ENCODE measurements around the gene KRT81.
"Not testable (repeated sequence)": the region's sequence is repeated elsewhere in the genome, so short reads cannot be mapped to it uniquely, and the experiment has no call there.

KRT81 gene

DNA sequence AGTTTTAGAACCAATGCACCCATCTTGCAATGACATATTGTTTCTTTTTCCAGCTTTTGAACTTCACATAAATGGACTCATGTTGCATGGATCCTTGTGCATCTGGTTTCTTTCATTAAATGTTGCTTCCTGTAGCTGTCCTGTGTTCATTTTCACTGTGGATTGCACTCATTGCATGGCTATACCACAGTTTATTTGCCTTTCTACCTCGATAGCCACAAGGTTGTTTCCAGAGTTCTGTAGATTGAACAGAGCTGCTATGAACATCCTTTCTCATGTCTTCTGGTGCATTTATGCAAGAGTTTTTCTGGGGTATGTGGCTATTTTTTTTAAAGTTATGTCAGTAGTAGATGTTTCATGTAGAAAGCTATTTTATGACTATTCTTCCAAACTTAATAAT is 3.5 kb upstream of the KRT81 start:
- DNase-seq: no peak

DNA sequence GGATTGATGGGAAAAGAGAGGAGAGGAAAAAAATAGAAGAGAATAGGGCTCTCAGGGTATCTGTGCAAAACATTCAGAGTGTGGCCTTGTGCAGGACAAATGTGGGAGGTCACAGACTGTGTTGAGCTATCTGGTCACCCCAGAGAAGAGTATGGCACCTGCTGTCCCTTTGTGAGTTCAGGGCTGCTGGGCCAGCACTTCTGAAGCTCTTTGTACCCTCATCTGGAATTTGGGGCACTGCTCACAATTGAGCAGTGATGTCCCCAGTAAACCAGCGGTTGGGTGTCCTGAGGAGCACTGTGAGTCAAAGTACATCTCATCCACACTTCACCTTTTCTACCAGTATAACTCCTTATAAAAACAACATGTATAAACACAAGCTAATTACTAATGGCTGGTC is 2.6 kb upstream of the KRT81 start:
- no peak for DNase-seq

DNA sequence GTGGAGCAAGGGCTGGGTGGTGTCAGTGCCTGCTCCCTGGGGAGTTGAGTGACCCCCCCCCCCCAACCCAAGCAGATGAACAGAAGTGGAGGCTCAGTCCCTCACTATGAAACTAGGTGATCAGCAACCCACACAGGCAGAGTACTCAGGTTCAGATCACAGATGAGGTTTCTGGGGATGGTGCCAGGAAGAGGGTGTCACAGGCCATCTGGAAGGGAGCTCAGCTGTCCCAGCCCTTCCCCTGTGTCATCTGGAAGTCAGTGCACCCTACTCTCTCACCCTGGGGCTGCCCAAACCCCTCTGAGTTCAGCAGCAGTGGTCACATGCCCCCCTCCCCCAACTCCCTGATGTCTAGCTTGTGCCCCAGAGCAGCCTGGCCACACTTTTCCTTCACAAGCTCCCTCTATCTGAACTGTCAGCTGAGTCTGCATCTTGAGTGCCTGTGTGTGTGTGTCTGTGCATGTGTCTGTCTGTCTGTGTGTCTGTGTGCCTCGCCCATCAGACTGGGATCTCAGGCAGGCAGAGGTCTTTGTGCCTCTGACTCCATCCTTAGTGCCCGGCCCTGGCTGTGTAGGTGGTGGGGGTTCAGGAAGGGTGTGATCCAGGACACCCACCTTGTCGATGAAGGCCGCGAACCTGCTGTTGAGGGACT is 725 bp downstream of the KRT81 start:
- DNase-seq: not testable (repeated sequence)

DNA sequence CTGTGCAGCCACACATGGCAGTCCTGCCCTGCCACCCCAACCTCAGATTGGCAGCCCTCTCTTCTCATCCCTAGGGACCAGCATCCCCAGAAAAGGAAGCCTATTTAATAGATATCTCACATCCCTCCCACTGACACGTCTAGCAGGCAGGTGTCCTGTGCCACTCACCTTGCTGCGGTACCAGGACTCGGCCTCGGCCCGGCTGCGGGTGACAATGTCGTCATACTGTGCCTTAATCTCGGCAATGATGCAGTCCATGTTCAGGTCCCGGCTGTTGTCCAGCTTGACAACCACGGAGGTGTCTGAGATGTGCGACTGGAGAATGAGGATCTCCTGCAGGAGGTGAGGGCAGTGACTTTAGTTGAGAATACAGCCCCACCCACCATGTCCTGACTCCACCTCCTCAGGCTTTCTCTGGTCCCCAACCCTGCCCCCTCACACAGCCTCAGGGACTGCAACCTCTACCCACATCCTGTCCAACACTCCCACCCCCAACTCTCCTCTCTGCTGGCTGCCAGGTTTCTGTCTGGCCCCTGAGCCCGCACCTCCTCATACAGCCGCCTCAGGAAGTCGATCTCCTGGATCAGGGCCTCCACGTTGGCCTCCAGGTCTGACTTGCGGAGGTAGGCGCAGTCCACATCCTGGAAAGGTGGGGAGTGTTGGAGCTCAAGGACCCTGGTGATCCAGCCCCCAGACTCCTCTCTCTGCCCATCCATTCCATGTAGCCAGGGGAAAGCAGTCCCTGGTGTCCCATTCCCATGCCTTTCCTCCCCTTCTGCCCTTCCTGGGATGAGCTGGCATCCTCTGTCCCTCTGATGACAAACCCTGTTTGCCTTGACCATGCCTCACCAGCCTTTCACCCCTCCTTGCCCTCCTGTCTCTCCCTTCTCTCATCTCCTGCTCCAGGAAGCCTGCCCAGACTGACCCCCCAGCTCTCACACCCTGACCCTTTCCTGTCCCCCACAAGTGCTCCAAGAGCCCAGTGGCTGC is 3.2 kb downstream of the KRT81 start:
- not testable (repeated sequence) for DNase-seq

DNA sequence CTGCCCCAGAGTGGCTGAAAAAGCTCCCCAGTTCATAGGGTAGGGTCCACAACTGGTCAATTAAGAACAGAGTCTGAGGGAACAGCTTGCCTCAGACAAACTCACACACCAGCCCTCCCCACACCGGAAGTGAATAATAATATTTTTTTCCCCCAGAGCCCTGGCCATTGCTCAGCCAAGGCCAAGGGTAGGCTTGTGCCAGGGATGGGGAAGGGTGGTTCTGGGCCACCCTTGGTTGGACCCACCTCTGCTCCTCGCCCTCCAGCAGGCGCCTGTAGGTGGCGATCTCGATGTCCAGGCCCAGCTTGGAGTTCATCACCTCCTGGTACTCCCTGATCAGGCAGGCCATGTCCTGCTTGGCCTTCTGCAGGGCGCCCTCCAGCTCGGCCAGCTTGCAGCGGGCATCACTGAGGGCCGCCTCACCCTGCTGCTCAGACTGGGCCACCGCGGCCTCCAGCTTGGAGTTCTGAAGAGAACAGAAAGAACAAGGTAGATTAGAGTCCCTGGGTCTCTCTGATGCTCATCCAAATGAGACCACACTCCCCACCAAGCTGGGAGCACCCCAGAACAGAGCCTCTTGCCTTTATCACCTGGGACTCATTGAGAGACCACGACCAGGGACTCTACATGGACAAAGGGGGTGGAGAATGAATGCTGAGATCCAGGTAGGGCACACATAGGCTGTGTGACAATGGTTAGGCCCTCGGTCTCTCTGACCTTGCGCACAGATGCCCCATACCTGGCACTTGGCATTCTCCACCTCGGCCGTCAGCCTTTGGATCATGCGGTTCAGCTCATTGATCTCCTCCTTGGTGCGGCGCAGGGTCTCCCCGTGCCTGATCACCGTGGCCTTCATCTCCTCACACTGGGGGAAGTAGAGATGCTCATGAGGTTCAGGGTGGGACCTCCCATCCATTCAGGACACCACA is 4.2 kb downstream of the KRT81 start:
- not testable (repeated sequence) for DNase-seq

DNA sequence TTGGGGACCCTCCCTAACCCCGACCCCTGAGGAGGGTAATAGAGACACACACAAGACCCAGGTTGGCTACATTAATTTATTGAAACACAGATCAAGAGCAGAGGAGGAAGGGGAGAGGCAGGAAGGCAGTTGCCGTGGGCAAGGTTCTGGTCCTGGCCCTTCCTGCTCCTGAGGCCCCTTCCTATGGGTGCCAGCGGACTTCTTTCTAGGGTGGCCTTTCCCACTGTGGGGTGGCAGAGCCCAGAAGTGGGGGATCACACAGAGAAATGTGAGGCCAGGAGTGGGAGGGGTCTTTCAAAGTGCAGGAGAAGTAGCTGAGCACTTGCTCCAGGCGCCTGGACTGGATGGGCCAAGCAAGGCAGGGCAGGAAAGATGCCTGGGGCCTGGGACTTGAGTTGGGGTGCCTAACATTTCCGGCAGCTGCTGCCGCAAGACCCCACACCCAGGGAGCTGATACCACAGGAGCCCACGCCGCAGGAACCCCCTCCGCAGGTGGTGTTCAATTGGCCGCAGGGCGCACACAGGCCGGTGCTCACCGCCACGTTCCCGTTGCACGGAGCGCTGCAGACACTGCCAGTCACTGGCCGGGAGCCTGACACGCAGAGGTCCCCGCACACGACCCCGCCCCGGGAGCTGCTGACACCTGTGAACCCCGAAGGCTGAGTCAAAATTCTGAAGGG is 5.3 kb downstream of the KRT81 start:
- no peak for DNase-seq

DNA sequence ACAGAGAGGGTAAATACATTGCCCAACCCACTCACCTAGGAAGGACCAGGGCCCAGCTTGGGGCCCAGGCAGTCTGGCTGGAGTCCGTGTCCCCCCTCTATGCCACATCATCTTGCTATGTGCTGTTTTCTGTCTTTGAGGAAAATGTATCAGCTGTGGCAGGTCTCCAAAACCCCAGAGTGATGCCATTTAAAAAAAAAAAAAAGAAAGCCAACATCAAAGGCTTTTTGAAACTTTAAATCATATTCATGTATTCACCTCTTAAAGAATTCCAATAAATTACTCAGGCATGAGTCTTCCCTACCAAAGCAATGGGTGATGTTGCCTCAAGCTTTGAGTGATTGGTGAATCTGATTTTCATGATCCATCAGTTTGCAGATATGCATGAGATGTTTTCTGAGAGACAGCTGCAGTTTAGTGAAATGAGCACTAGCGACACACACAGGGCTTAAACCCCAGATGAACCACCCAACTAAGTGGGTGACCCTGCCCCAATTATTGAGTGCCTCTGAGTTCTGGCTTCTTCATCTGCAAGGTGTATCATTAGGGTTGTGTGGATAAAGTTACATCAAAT is 6.1 kb downstream of the KRT81 start:
- DNase-seq: no peak

DNA sequence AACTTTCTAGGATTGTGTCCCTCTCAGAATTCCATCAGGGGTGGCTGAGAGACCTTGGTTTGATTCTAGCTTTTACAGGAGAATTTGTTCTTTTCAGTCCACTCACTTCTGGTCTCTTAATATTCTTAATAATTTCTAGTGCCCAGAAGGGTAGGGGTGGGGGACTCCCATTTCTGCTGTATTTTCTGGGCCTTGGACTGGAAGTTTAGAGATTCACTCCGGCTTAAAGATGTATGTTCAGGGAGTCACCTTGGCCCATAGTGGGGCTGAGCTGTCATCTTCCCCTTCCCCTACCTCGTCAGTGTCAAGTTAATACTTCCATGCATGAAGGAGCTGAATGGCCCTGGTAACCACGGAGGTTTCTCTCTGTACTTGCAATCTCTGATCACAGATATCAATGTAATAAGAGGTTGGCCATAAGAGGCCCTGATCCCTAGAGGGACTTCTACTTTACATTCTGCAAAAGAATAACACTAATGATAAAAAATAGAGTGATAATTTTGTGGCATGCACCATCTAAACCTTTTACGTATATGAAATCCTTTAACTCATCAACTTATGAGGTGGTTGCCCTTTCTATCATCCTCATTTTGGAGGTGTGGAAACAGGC is 6.7 kb downstream of the KRT81 start:
- DNase-seq: no peak

DNA sequence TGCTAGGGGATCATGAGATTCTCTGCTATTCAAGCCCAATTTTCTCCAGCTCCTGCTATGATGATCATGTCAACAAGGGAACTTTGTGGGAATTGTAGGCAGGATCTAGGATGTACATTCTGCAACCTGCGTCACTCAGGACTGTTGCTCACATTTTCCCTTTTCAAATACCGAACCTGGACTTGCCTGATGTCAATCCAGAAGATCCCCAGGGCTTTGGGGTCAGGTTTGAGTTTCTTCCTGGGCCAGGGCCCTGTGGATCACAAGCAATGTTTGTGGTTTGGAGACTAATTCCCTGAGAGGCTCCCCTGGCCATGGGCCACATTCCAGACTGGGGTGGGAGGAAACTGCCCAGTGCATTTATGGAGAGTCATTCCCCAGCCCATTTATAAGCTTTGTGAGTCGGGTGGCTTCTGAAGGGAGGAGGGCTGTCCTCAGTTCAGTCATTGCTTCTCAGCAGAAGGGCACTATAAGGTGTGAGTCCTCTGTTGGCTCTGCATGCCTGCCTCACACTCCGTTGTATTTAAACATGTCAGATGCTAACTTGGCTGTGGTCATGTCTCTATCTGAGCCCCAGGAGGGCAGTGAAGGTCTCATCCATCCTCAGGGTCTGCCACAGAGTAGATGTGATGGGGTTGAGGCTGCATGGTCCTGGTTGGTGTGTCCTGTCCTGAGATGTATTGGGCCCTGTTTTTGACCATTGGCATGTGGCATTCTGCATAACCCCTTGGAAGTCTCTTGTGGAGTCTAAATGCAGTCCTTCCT is 10.4 kb downstream of the KRT81 start:
- DNase-seq: no peak

DNA sequence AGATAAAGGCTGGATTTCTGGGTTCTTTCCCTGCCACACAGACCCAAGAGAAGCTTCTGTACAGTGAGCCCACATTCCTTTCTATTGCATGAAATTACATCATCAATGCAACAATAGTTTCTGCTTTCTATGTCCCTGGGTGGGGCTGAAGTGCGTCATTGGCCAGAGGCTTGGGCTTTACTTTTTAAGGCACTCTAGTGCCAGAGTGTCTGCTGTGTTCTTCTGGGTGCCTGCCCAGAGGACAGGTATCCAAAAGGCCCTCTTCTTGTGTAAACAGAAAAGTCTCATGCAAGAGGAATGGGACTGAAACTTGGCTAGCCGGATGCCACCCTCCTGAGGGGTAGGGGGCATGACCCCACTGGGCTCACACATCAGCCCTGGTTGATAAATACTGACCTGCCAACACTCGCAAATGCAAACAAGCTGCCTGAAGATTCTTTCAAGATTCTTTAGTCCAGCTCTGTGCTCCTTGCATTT is 11.0 kb downstream of the KRT81 start:
- peak; percentile 84 to 88 for DNase-seq

DNA sequence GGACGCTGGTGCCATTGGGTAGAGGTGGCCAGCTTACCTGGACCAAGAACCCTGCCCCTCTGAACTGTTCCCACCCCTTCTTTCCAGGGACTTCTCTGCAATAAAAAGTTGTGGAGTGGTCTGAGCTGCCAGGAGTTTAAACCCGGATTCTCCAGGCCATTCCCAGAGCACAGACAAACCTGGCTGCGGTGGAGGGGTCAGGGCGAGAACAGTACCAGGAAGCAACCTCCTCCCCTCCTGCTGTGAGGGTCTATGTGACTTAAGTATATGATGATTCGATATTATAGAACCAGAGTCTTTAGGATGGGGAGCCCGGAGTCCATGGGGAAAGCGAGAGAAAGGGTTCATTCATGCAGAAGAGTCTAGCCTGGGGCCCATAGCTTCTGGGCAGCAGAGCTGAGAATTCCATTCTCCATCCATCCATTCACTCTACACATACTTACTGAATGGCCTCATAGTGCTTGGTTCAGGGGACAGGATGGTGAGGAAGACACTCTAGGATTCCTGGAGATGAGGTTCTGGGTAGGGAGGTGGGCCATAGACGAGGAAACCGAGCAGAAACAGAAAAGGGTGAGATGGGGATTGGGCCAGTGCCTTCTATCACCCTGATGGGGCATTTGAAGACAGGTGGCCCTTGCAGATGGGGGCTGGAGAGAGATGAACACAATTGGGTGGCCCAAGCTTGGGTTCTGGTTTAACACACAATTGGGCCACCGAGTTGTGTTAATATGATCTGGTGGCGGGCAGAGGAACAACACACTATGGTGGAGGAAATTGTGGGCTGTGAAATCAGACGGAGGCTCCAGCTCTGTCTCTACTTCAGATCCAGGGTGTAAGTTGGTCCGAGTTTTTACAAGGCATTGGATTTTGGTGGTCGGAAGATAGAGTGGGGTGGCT is 11.7 kb downstream of the KRT81 start:
- no peak for DNase-seq

DNA sequence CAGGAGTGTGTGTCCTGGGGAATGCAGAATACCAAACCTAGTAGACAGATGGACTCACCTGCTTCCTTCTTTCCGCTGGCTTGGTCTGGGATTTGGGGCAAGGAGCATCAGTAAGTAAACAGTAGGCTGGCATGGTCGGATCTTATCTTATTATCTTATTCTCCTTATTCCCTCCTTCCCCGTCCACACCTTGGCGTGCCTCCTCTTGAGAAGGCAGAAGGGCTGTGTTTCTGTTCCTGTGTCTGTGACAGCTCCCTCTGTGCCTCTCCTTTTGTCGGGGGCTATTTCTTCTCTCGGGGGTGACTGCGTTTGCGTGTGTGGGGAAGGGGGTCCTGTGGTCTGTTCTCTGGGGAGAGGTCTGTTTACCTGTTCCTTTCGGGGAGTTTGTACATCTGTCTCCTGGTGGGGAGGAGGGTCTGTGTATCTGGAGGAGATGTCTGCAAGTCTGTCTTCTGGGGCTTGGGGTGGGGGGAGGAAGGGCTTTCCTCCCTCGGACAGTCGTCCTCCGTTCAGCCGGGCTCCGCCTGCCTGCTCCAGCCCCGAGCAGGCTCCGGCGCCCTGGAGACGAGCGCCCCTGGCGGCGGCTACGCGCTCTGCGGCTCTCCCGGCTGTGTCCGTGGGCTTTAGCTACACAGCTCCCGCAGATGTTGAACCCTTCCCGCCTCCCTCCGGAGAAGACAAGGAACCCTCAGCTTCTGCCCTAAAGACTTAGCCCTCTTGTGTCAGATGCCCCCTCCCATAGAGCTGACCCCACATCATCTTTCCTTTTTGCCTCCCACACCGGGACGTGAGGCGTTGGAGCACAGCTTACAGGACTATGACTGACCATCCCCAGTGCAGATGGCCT is 12.5 kb downstream of the KRT81 start:
- peak; percentile 57 to 94 for DNase-seq

DNA sequence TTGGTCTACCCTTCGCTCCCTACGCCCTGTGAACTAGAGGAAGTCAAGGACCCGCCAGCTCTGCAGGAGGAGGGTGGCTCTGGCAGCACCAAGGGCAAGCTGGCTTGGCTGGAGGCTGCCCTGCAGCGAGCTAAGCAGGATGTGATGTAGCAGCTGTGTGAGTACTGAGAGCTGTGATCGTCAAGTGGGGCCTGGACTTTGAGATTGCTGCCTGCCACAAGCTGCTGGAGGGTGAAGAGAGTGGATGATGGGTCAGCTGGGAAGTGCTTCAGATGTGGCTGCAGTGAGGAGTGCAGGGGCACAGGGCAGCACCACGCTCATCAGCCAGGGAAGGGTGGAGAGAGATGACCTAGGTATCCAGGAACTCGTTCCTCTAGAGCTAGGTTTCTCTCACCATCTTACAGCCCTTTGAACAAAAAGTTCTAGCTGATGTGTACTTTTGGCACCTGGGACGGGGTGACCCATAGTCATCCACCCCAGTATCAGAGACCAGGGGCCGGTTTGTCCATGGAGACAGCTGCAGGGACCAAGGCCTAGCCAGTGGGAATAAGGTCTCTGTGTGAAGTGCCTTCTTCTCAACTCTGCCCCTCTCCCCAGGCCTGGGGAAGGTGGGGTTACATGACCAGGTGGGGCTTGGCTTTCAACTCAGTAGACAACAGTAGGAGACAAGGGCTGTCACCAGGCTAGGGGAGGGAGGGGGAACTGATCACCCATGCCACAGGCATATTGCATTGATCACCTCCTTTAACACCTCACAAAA is 13.7 kb downstream of the KRT81 start:
- no peak for DNase-seq

DNA sequence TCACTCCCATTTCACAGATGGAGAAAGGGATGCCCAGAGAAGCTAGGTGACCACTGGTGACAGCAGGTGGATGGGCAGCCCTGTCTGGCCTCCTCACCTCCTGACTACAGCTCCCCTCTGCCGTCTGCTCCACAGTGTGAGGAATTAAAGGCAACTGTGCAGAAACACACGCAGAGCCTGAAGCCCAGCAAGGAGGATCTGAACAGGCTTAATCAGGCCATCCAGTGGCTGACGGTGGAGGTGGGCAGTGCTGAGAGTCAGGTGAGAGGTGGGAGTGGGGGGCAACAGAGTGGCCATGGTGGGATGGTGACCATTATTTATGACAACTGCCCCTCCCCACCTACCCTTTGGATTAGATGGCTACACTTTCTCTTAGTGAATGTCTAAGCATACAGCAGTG is 15.6 kb downstream of the KRT81 start:
- DNase-seq: no peak

DNA sequence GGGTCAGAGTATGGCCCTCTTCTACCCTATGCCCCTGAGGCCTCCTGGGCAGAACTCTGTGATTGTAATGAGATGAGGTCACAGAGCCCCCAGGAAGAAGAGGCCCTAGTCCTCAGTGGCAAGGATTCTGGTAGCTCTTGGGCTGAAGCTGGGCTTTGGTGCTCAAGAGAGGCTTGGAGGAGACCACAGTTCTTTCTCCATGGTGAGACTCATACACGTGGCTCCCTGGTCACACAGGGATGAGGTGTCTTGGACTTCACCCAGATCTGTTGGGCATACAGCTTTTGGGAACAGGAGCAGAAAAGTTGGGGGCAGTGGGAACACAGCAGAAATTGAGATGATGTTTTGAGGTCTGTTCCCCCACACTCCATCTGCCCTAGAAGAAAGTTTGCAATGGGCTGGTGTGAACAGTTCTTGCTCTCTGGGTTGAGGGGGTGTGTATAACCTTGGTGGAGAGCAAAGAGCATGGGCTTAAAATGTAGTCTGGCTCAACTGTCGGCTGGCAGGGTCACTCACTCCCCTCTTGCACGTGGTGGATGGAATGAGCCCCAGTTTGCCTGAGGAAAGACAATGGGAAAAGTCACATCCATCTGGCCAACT is 16.7 kb downstream of the KRT81 start, which contains the start of gene KRT86:
TSS of gene KRT86 (plus strand) at position 125 of the 600 bp plus-strand sequence. CDS start 27,272 bp downstream, outside the sequence.
- no peak for DNase-seq

DNA sequence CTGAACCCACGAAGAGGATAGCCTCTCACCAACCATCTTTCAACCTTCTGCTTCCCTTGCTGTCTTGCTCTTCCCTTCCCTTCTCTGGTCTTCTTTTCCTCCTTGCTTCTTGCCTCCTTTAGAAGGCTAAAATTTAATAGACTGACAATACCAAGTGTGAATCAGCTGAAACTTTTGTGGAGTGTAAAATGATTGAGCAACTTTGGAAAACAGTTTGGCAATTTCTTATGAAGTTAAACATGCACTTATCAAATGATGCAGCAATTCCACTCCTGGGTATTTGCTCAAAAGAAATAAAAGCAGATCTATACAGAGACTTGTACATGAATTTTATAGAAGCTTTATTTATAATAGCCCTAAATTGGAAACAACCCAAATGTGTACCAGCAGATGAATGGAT is 20.2 kb downstream of the KRT81 start:
- peak; percentile 37 to 56 for DNase-seq

DNA sequence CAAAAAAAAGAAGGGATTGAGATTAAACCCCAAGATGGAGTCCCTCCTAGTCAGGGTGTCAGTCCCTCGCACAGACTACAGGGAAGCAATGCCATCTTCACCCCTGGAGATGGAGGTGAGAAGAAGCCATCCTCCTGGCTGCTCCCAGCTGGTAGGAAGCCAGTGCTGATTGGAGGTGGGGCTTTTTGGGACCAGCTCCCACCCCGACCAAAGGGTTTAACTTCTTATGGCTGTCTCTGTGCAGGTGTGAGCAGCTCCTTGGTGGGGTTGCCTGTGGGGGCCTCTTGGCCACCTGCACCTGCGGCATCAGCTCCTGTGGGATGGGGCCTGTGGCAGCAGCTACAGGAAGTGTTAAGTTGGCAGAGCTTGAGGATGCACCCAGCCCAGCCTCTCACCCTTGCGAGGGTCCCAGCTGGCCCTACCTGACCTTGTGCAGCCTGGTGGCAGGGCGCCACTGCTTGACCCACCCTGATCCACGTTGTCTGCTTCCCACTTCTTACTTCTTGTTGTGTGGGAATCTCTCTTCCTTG is 20.7 kb downstream of the KRT81 start:
- DNase-seq: no peak
